ENCODE data around the gene KCNK5.

Gene KCNK5

GRCh38 chr6:39172377-39172757, 56.9 kb downstream of the KCNK5 start:
- no peak for DNase-seq

GRCh38 chr6:39171489-39172376, 57.5 kb downstream of the KCNK5 start:
- DNase-seq: no peak

GRCh38 chr6:39170860-39171259, 58.4 kb downstream of the KCNK5 start:
- no peak for DNase-seq

- DNase-seq: no peak
Measured at GRCh38 chr6:39170389-39170788, 58.9 kb downstream of the KCNK5 start.

GRCh38 chr6:39169448-39170344, 59.6 kb downstream of the KCNK5 start:
- no peak for DNase-seq

GRCh38 chr6:39167866-39168625, 61.2 kb downstream of the KCNK5 start:
- DNase-seq: no peak

- DNase-seq: no peak
Measured at GRCh38 chr6:39167321-39167720, 62.0 kb downstream of the KCNK5 start.

- DNase-seq: no peak
Measured at GRCh38 chr6:39166912-39167290, 62.4 kb downstream of the KCNK5 start.

- DNase-seq: peak; percentile 68
Measured at GRCh38 chr6:39166189-39166911, 62.9 kb downstream of the KCNK5 start.

GRCh38 chr6:39157511-39157910, 71.8 kb downstream of the KCNK5 start:
- DNase-seq: no peak

- DNase-seq: no peak
Measured at GRCh38 chr6:39156801-39157200, 72.5 kb downstream of the KCNK5 start.

- no peak for DNase-seq
Measured at GRCh38 chr6:39154705-39155104, 74.6 kb downstream of the KCNK5 start.

GRCh38 chr6:39153766-39154397, 75.4 kb downstream of the KCNK5 start:
- no peak for DNase-seq

GRCh38 chr6:39152262-39152661, 77.0 kb downstream of the KCNK5 start:
- no peak for DNase-seq

GRCh38 chr6:39151211-39151610, 78.1 kb downstream of the KCNK5 start:
- DNase-seq: no peak

- DNase-seq: no peak
Measured at GRCh38 chr6:39144481-39145173, 84.6 kb downstream of the KCNK5 start.

GRCh38 chr6:39143238-39143930, 85.9 kb downstream of the KCNK5 start:
- DNase-seq: no peak

GRCh38 chr6:39140556-39141167, 88.6 kb downstream of the KCNK5 start:
- no peak for DNase-seq
